ENCODE results near the gene ECT2L. TPM values are rescaled to one million over a fixed set of nuclear protein-coding genes. Genes with fewer than 3 reads are reported as not detected.
"Not testable (repeated sequence)": the region's sequence is repeated elsewhere in the genome, so short reads cannot be mapped to it uniquely, and the experiment has no call there.

Gene ECT2L
- total RNA-seq, 1 donor from 2014 or later, result not detected

GRCh38 chr6:138925806-138926205 is 129.9 kb downstream of the ECT2L start:
- H3K9me3 Mint-ChIP-seq (ENCODE audit: unreplicated experiment), result no peaks in the 10 kb centered on the region
- TF ChIP-seq, protein P1, sequence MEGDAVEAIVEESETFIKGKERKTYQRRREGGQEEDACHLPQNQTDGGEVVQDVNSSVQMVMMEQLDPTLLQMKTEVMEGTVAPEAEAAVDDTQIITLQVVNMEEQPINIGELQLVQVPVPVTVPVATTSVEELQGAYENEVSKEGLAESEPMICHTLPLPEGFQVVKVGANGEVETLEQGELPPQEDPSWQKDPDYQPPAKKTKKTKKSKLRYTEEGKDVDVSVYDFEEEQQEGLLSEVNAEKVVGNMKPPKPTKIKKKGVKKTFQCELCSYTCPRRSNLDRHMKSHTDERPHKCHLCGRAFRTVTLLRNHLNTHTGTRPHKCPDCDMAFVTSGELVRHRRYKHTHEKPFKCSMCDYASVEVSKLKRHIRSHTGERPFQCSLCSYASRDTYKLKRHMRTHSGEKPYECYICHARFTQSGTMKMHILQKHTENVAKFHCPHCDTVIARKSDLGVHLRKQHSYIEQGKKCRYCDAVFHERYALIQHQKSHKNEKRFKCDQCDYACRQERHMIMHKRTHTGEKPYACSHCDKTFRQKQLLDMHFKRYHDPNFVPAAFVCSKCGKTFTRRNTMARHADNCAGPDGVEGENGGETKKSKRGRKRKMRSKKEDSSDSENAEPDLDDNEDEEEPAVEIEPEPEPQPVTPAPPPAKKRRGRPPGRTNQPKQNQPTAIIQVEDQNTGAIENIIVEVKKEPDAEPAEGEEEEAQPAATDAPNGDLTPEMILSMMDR (IDR thresholded peaks at IDR 0.05), result no peak

GRCh38 chr6:138926579-138926978 is 130.7 kb downstream of the ECT2L start:
- TF ChIP-seq, protein P1 (IDR thresholded peaks at IDR 0.05), result no peak
- peaks cover under 1% of the 10 kb centered on the region for H3K4me1 Mint-ChIP-seq (ENCODE audit: unreplicated experiment)
- no peak for DNase-seq (ENCODE audit: extremely low spot score, unreplicated experiment)

More at GRCh38 chr6:138925806-138926205, 129.9 kb downstream of the ECT2L start:
- Mint-ChIP-seq H3K27me3 (ENCODE audit: unreplicated experiment) (no peaks in the 10 kb centered on the region), H3K27ac (ENCODE audit: unreplicated experiment) (no peak overlapping the region), H3K4me3 (ENCODE audit: unreplicated experiment) (no peak overlapping the region), H3K36me3 (ENCODE audit: unreplicated experiment) (peaks cover 16% of the 10 kb centered on the region), H3K4me1 (ENCODE audit: unreplicated experiment) (no peaks in the 10 kb centered on the region)
- no peak for DNase-seq (ENCODE audit: extremely low spot score, unreplicated experiment)

DNA sequence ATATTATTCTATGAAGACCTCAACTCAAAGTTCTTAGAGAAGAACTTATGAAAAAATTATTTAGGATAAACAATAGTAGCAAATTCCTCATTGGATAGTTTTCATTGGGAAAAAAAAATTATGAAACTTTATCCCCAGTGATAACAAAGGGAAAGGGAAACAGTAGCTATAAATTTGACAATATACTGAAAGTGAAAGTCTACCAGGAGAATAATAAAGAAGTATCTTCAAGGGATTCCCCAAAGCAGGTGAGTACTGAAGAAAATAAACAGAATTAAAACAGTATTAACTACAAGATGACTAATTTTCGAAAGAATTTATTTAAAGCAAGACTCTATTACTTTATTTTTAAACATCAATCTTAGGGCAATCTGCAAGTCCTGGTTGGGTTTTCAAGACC is 135.8 kb downstream of the ECT2L start:
- no peak overlapping the region for H3K4me3 Mint-ChIP-seq (ENCODE audit: unreplicated experiment)
- H3K27ac Mint-ChIP-seq (ENCODE audit: unreplicated experiment), result no peak overlapping the region
- no peaks in the 10 kb centered on the region for H3K27me3 Mint-ChIP-seq (ENCODE audit: unreplicated experiment)
- H3K9me3 Mint-ChIP-seq (ENCODE audit: unreplicated experiment), result no peaks in the 10 kb centered on the region
- no peak for DNase-seq (ENCODE audit: extremely low spot score, unreplicated experiment)
- TF ChIP-seq, protein P1 (IDR thresholded peaks at IDR 0.05), result no peak
- H3K36me3 Mint-ChIP-seq (ENCODE audit: unreplicated experiment), result peaks cover 17% of the 10 kb centered on the region
- H3K4me1 Mint-ChIP-seq (ENCODE audit: unreplicated experiment), result peaks cover 7% of the 10 kb centered on the region

More at GRCh38 chr6:138926579-138926978, 130.7 kb downstream of the ECT2L start:
- Mint-ChIP-seq H3K4me3 (ENCODE audit: unreplicated experiment) (no peak overlapping the region), H3K9me3 (ENCODE audit: unreplicated experiment) (no peaks in the 10 kb centered on the region), H3K27me3 (ENCODE audit: unreplicated experiment) (no peaks in the 10 kb centered on the region), H3K27ac (ENCODE audit: unreplicated experiment) (no peak overlapping the region), H3K36me3 (ENCODE audit: unreplicated experiment) (peaks cover 18% of the 10 kb centered on the region)

DNA sequence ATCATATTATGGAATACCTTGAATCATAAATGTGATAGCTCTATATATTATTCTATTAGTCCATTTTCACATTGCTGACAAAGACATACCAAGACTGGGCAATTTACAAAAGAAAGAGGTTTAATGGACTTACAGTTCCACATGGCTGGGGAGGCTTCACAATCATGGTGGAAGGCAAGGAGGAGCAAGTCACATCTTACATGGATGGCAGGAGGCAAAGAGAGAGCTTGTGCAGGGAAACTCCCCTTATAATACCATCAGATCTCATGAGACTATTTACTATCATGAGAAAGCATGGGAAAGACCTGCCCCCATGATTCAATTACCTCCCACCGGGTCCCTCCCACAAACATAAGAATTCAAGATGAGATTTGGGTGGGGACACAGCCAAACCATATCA is 141.0 kb downstream of the ECT2L start:
- not testable (repeated sequence) for H3K4me1 Mint-ChIP-seq (ENCODE audit: unreplicated experiment); H3K4me3 Mint-ChIP-seq (ENCODE audit: unreplicated experiment); DNase-seq (ENCODE audit: extremely low spot score, unreplicated experiment); H3K27me3 Mint-ChIP-seq (ENCODE audit: unreplicated experiment); H3K27ac Mint-ChIP-seq (ENCODE audit: unreplicated experiment); H3K9me3 Mint-ChIP-seq (ENCODE audit: unreplicated experiment)
- peaks cover 34% of the 10 kb centered on the region for H3K36me3 Mint-ChIP-seq (ENCODE audit: unreplicated experiment)

GRCh38 chr6:138943089-138943625 is 147.3 kb downstream of the ECT2L start:
- DNase-seq (ENCODE audit: extremely low spot score, unreplicated experiment), result no peak
- H3K4me1 Mint-ChIP-seq (ENCODE audit: unreplicated experiment), result peaks cover 6% of the 10 kb centered on the region

More at GRCh38 chr6:138943089-138943625, 147.3 kb downstream of the ECT2L start:
- TF ChIP-seq, protein P1 (IDR thresholded peaks at IDR 0.05), result no peak
- no peaks in the 10 kb centered on the region for H3K27me3 Mint-ChIP-seq (ENCODE audit: unreplicated experiment)
- H3K9me3 Mint-ChIP-seq (ENCODE audit: unreplicated experiment), result no peaks in the 10 kb centered on the region
- H3K27ac Mint-ChIP-seq (ENCODE audit: unreplicated experiment), result no peak overlapping the region
- H3K4me3 Mint-ChIP-seq (ENCODE audit: unreplicated experiment), result no peak overlapping the region
- H3K36me3 Mint-ChIP-seq (ENCODE audit: unreplicated experiment), result peaks cover 20% of the 10 kb centered on the region

All from osteocyte (in vitro differentiated cells).